Stimulated activated naive CD8-positive, alpha-beta T cell treated with anti-CD3 and anti-CD28 coated beads, Interleukin-15, amount 100 ng/mL, for 72 hours (primary cell): ENCODE measurements around the gene PSD.

Source experiments
- ATAC-seq: fragments of 150-1000 bp; cut with Tn5 transposase; 2 replicates; pipeline ENCODE4 v1.10.0; 2021; ENCODE audit warnings: mild to moderate bottlenecking, moderate library complexity
- DNase-seq, 2 donors: peaks; one replicate each; pipeline ENCODE4 v3.0.0; 2021 to 2022
- H3K27ac Mint-ChIP-seq, 2 donors: one replicate each; pipeline ENCODE4 v1.8.0; 2022; ENCODE audit warnings: mild to moderate bottlenecking in 2 of 2, mixed read lengths in 2 of 2, moderate library complexity in 2 of 2
- H3K27me3 Mint-ChIP-seq: one replicate; pipeline ENCODE4 v1.8.0; 2022; ENCODE audit warnings: mixed read lengths
- H3K4me1 Mint-ChIP-seq: one replicate; pipeline ENCODE4 v1.8.0; 2022; ENCODE audit warnings: mild to moderate bottlenecking, mixed read lengths
- H3K4me3 Mint-ChIP-seq, 2 donors: one replicate each; pipeline ENCODE4 v1.8.0; 2022; ENCODE audit warnings: mild to moderate bottlenecking in 2 of 2, mixed read lengths in 2 of 2, moderate library complexity in 1 of 2
- H3K9me3 Mint-ChIP-seq, 2 donors: one replicate each; pipeline ENCODE4 v1.8.0; 2022; ENCODE audit warnings: mixed read lengths in 2 of 2

Gene PSD

GRCh38 chr10:102416283-102416682 lies 2.3 kb downstream of the PSD start:
- ATAC-seq: no peak
- Mint-ChIP-seq H3K27ac (no peak overlapping the region), H3K4me3 (no peak overlapping the region), H3K9me3 (no peaks in the 10 kb centered on the region), H3K27me3 (peaks cover 63% of the 10 kb centered on the region), H3K4me1 (peaks cover 49% of the 10 kb centered on the region)
- DNase-seq: no peak

GRCh38 chr10:102414749-102415148 lies 3.8 kb downstream of the PSD start:
- no peak overlapping the region for H3K4me3 Mint-ChIP-seq
- no peak for DNase-seq
- no peak for ATAC-seq
- H3K4me1 Mint-ChIP-seq: peaks cover 58% of the 10 kb centered on the region
- no peaks in the 10 kb centered on the region for H3K9me3 Mint-ChIP-seq
- H3K27ac Mint-ChIP-seq: no peak overlapping the region
- H3K27me3 Mint-ChIP-seq: peaks cover 69% of the 10 kb centered on the region

- H3K4me3 Mint-ChIP-seq: no peak overlapping the region
- peaks cover 65% of the 10 kb centered on the region for H3K27me3 Mint-ChIP-seq
- ATAC-seq: no peak
- no peaks in the 10 kb centered on the region for H3K9me3 Mint-ChIP-seq
- no peak for DNase-seq
- H3K27ac Mint-ChIP-seq: no peak overlapping the region
- H3K4me1 Mint-ChIP-seq: peaks cover 56% of the 10 kb centered on the region
These were observed 4.6 kb downstream of the PSD start for GRCh38 chr10:102413806-102414561.

- Mint-ChIP-seq H3K4me1 (peaks cover 56% of the 10 kb centered on the region), H3K27ac (no peak overlapping the region), H3K27me3 (peaks cover 57% of the 10 kb centered on the region), H3K9me3 (no peaks in the 10 kb centered on the region), H3K4me3 (no peak overlapping the region)
- ATAC-seq (no peak), DNase-seq (peak; percentile 57 to 68)
These were observed 5.4 kb downstream of the PSD start for GRCh38 chr10:102413053-102413705.

GRCh38 chr10:102412293-102412692 lies 6.3 kb downstream of the PSD start:
- Mint-ChIP-seq H3K9me3 (no peaks in the 10 kb centered on the region), H3K27me3 (peaks cover 48% of the 10 kb centered on the region), H3K27ac (peak overlapping the region in 1 of 2 donors; percentile 36), H3K4me1 (peaks cover 65% of the 10 kb centered on the region), H3K4me3 (no peak overlapping the region)
- no peak for DNase-seq
- no peak for ATAC-seq

- Mint-ChIP-seq H3K4me1 (peaks cover 72% of the 10 kb centered on the region), H3K4me3 (peak overlapping the region; percentile 55 to 78), H3K27ac (peak overlapping the region in 1 of 2 donors; percentile 67), H3K27me3 (peaks cover 41% of the 10 kb centered on the region), H3K9me3 (no peaks in the 10 kb centered on the region)
- DNase-seq: no peak
- ATAC-seq: no peak
These were observed 7.0 kb downstream of the PSD start for GRCh38 chr10:102411341-102412255.

GRCh38 chr10:102410429-102411073 lies 8.0 kb downstream of the PSD start:
- peak; percentile 48 to 58 for DNase-seq

GRCh38 chr10:102409604-102410428 lies 8.8 kb downstream of the PSD start:
- no peaks in the 10 kb centered on the region for H3K9me3 Mint-ChIP-seq
- DNase-seq: no peak
- H3K4me1 Mint-ChIP-seq: peaks cover 89% of the 10 kb centered on the region
- H3K27me3 Mint-ChIP-seq: peaks cover 23% of the 10 kb centered on the region
- peak overlapping the region; percentile 63 to 67 for H3K27ac Mint-ChIP-seq
- H3K4me3 Mint-ChIP-seq: peak overlapping the region; percentile 78 to 83
- no peak for ATAC-seq

More at GRCh38 chr10:102410429-102411073, 8.0 kb downstream of the PSD start:
- Mint-ChIP-seq H3K27me3 (peaks cover 30% of the 10 kb centered on the region), H3K4me3 (peak overlapping the region; percentile 78 to 83), H3K9me3 (no peaks in the 10 kb centered on the region), H3K27ac (peak overlapping the region in 1 of 2 donors; percentile 67), H3K4me1 (peaks cover 82% of the 10 kb centered on the region)
- ATAC-seq: no peak

GRCh38 chr10:102408728-102409603 lies 9.6 kb downstream of the PSD start:
- Mint-ChIP-seq H3K9me3 (no peaks in the 10 kb centered on the region), H3K4me3 (peak overlapping the region; percentile 78 to 83), H3K4me1 (peaks cover 88% of the 10 kb centered on the region), H3K27ac (peak overlapping the region; percentile 20 to 68), H3K27me3 (peaks cover 14% of the 10 kb centered on the region)
- ATAC-seq (peak; percentile 72), DNase-seq (peak; percentile 87 to 88)

- peak; percentile 25 for ATAC-seq
- peaks cover 14% of the 10 kb centered on the region for H3K27me3 Mint-ChIP-seq
- peaks cover 90% of the 10 kb centered on the region for H3K4me1 Mint-ChIP-seq
- peak overlapping the region; percentile 74 to 77 for H3K4me3 Mint-ChIP-seq
- H3K27ac Mint-ChIP-seq: peak overlapping the region in 1 of 2 donors; percentile 54
- DNase-seq: peak; percentile 53 to 56
- H3K9me3 Mint-ChIP-seq: no peaks in the 10 kb centered on the region
These were observed 10.4 kb downstream of the PSD start for GRCh38 chr10:102408131-102408727.

GRCh38 chr10:102407425-102408130 lies 11.0 kb downstream of the PSD start:
- H3K27me3 Mint-ChIP-seq: peaks cover 14% of the 10 kb centered on the region
- DNase-seq (peak; percentile 25 to 32), ATAC-seq (peak; percentile 0)
- no peaks in the 10 kb centered on the region for H3K9me3 Mint-ChIP-seq
- H3K27ac Mint-ChIP-seq: peak overlapping the region in 1 of 2 donors; percentile 81
- peak overlapping the region; percentile 74 to 77 for H3K4me3 Mint-ChIP-seq
- peaks cover 86% of the 10 kb centered on the region for H3K4me1 Mint-ChIP-seq

GRCh38 chr10:102406815-102407214 lies 11.8 kb downstream of the PSD start:
- DNase-seq (peak in 1 of 2 donors; percentile 16), ATAC-seq (no peak)
- H3K4me1 Mint-ChIP-seq: peaks cover 86% of the 10 kb centered on the region
- H3K4me3 Mint-ChIP-seq: peak overlapping the region in 1 of 2 donors; percentile 22
- H3K27ac Mint-ChIP-seq: peak overlapping the region; percentile 13 to 81
- peaks cover 11% of the 10 kb centered on the region for H3K27me3 Mint-ChIP-seq
- H3K9me3 Mint-ChIP-seq: no peaks in the 10 kb centered on the region

- peak; percentile 7 for ATAC-seq
- no peak for DNase-seq
- Mint-ChIP-seq H3K27me3 (no peaks in the 10 kb centered on the region), H3K9me3 (no peaks in the 10 kb centered on the region), H3K27ac (peak overlapping the region in 1 of 2 donors; percentile 61), H3K4me3 (peak overlapping the region in 1 of 2 donors; percentile 20), H3K4me1 (peaks cover 84% of the 10 kb centered on the region)
These were observed 13.0 kb downstream of the PSD start for GRCh38 chr10:102405632-102406031.
